Chondrocyte (in vitro differentiated cells): Measurements from ENCODE around the gene ABCA3. TPM values are rescaled to one million over a fixed set of nuclear protein-coding genes. Genes with fewer than 3 reads are reported as not detected.

Experiments
- DNase-seq: peaks from one replicate; pipeline ENCODE4 v3.0.0; 2021; ENCODE audit warnings: mixed read lengths, low spot score
- H3K27ac Mint-ChIP-seq: one replicate; pipeline ENCODE4 v1.8.0; 2021; ENCODE audit warnings: mild to moderate bottlenecking, moderate library complexity, mixed read lengths; ENCODE audit not compliant: unreplicated experiment
- H3K27me3 Mint-ChIP-seq: 2 replicates; pipeline ENCODE4 v1.8.0; 2021; ENCODE audit warnings: low read depth, mixed read lengths
- H3K36me3 Mint-ChIP-seq: 2 replicates; pipeline ENCODE4 v1.8.0; 2021; ENCODE audit warnings: low read depth, mixed read lengths
- H3K4me1 Mint-ChIP-seq: 2 replicates; pipeline ENCODE4 v1.8.0; 2021; ENCODE audit warnings: low read depth, mild to moderate bottlenecking, mixed read lengths
- H3K4me3 Mint-ChIP-seq: one replicate; pipeline ENCODE4 v1.8.0; 2021; ENCODE audit warnings: mild to moderate bottlenecking, moderate library complexity, mixed read lengths; ENCODE audit not compliant: unreplicated experiment
- H3K9me3 Mint-ChIP-seq: 2 replicates; pipeline ENCODE4 v1.8.0; 2021; ENCODE audit warnings: low read depth, mixed read lengths
- CTCF ChIP-seq: fragments of 200-600 bp; sonication (generic); IDR thresholded peaks from 2 replicates; pipeline ENCODE4 v1.5.0; 2021; ENCODE audit warnings: antibody characterized with exemption, mild to moderate bottlenecking, moderate library complexity
- total RNA-seq: library from RNA; stranded (reverse); gene quantifications from 3 replicates; pipeline ENCODE4 v1.2.1, GENCODE V29; 2021

ABCA3 gene
- total RNA-seq, 1 donor from 2014 or later = 26.0 TPM

DNA sequence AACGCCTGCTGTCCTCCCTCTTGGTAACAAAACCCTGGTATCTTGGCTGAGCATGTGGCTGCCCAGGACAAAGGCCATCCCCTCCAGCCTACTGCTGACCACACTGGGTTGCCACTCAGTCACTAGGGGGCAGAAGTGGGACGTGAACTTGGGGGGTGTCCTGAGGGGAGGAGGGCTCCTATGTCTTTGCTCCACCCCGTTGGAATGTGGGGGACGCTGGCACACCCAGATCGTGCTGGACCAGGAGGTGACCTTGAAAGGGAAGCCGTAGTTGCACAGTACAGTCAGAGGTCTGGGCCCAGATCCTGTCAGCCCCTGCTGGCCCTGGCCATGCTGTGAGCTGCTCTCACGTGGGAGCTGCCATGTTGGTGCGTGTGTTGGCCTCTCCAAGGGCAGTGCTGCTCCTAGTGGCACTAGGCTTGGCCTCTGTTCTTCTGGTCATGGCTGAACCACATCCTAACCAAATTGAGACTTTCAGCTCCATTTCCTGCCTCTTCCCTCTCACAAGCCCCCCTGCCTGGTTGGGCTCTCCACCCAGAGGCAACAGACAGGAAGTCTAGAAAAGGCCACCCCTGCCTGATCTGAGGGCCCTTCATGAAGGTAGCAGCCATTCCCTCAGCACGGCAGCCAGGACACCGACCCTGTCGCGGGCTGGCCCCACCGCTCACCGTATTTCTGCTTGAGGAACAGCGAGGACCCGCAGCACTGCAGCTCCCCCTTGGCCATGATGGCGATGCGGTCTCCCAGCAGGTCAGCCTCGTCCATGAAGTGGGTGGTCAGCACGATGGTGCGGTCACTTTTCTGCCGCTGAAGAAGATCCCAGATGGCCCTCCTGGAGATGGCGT is 43.6 kb downstream of the ABCA3 start:
- no peak overlapping the region for H3K27ac Mint-ChIP-seq
- H3K36me3 Mint-ChIP-seq = peaks cover 5% of the 10 kb centered on the region
- no peak overlapping the region for H3K4me3 Mint-ChIP-seq
- TF ChIP-seq CTCF = peak; percentile 71
- no peaks in the 10 kb centered on the region for H3K27me3 Mint-ChIP-seq
- DNase-seq = no peak
- no peaks in the 10 kb centered on the region for H3K9me3 Mint-ChIP-seq
- no peaks in the 10 kb centered on the region for H3K4me1 Mint-ChIP-seq

GRCh38 chr16:2295056-2295798 is 45.3 kb downstream of the ABCA3 start:
- H3K4me1 Mint-ChIP-seq = no peaks in the 10 kb centered on the region
- TF ChIP-seq CTCF = no peak
- no peak overlapping the region for H3K27ac Mint-ChIP-seq
- H3K27me3 Mint-ChIP-seq = no peaks in the 10 kb centered on the region
- peaks cover 5% of the 10 kb centered on the region for H3K36me3 Mint-ChIP-seq
- H3K4me3 Mint-ChIP-seq = no peak overlapping the region
- DNase-seq = no peak
- H3K9me3 Mint-ChIP-seq = no peaks in the 10 kb centered on the region

DNA sequence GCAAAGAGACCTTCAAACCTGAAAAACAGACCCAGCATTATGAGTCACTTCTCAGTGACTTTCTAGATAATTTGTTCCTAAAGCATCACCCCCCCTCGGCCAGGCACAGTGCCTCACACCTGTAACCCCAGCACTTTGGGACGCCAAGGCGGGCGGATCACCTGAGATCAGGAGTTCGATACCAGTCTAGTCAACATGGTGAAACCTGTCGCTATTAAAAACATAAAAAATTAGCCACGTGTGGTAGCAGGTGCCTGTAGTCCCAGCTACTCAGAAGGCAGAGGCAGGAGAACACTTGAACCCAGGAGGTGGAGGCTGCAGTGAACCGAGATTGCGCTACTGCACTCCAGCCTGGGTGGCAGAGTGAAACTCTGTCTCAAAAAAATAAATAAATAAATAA is 48.3 kb downstream of the ABCA3 start:
- Mint-ChIP-seq H3K36me3 (peaks cover 5% of the 10 kb centered on the region), H3K27ac (no peak overlapping the region), H3K9me3 (no peaks in the 10 kb centered on the region), H3K4me3 (no peak overlapping the region), H3K4me1 (no peaks in the 10 kb centered on the region), H3K27me3 (no peaks in the 10 kb centered on the region)
- DNase-seq = no peak
- no peak for TF ChIP-seq CTCF

GRCh38 chr16:2289282-2289681 is 51.2 kb downstream of the ABCA3 start:
- Mint-ChIP-seq H3K9me3 (no peaks in the 10 kb centered on the region), H3K27me3 (no peaks in the 10 kb centered on the region), H3K4me3 (no peak overlapping the region), H3K4me1 (no peaks in the 10 kb centered on the region), H3K36me3 (peaks cover 7% of the 10 kb centered on the region), H3K27ac (no peak overlapping the region)
- no peak for TF ChIP-seq CTCF
- peak; percentile 80 for DNase-seq

DNA sequence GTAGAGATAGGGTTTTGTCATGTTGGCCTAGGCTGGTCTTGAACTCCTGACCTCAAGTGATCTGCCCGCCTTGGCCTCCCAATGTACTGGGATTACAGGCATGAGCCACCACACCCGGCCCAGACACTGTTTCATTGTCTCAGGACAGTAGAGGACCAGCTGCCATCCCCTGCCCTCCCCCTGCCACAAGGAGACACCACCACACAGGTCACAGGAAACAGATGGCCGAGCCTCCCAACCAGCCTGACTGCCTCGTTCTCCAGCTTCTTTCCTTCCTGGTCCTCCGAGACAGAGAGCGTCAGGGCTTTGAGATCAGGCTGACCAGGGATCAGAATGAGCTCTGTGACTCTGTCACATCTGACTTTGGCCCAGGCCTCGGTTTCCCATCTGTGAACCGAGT is 51.8 kb downstream of the ABCA3 start:
- no peak overlapping the region for H3K27ac Mint-ChIP-seq
- peaks cover 8% of the 10 kb centered on the region for H3K36me3 Mint-ChIP-seq
- no peaks in the 10 kb centered on the region for H3K9me3 Mint-ChIP-seq
- no peak for DNase-seq
- H3K4me3 Mint-ChIP-seq = no peak overlapping the region
- H3K27me3 Mint-ChIP-seq = no peaks in the 10 kb centered on the region
- TF ChIP-seq CTCF = no peak
- H3K4me1 Mint-ChIP-seq = no peaks in the 10 kb centered on the region
